HCT116 (cell line): ENCODE results near the gene TOX2. TPM values are rescaled to one million over a fixed set of nuclear protein-coding genes. Genes with fewer than 3 reads are reported as not detected.

Experiments
- ATAC-seq: fragments of 200-7000 bp; cut with Tn5 transposase; 2 replicates; pipeline ENCODE4 v1.9.1; 2020; ENCODE audit warnings: mild to moderate bottlenecking, moderate library complexity
- BruUV-seq: library from RNA; stranded (reverse); fragments of 400-500 nt; replicated peaks from 2 replicates; lab custom pipeline; 2021; lab: Mats Ljungman, UMichigan
- CTCF ChIA-PET: fragments of 300-600 bp; sonication (Branson Sonifier 250); formaldehyde crosslinking; loops from one replicate; lab custom pipeline; 2021; ENCODE audit warnings: antibody characterized with exemption; lab: Charles Lee
- POLR2A ChIA-PET: fragments of 300-600, 350-600 bp; sonication (Branson Sonifier 250); formaldehyde crosslinking; loops from one replicate; lab custom pipeline; 2021; ENCODE audit warnings: antibody characterized with exemption; lab: Charles Lee
- RAD21 ChIA-PET, 2 experiments: fragments of 300-600 bp; sonication (Branson Sonifier 250); formaldehyde crosslinking; loops; one replicate each; lab custom pipeline; 2023; ENCODE audit warnings: low total read pairs in 2 of 2; ENCODE audit not compliant: uncharacterized antibody in 2 of 2, unreplicated experiment in 2 of 2, low non-redundant PET in 1 of 2; lab: Charles Lee
- DNase-seq: peaks from one replicate; pipeline ENCODE4 v3.0.0-alpha.2; 2010; ENCODE audit warnings: low read depth, low spot score
- H2AFZ ChIP-seq: fragments of 200-600 bp; shearing (Covaris generic), sonication (generic); 2 replicates; pipeline ENCODE4 v1.6.1; 2017; ENCODE audit warnings: low read depth, mixed run types, mixed read lengths, antibody characterized with exemption, low read length; ENCODE audit not compliant: poor library complexity, severe bottlenecking
- H3K27ac ChIP-seq: 2 replicates; pipeline ENCODE4 v1.5.1; 2012; ENCODE audit warnings: low read depth, low read length
- H3K27me3 ChIP-seq: fragments of 200-600 bp; sonication (generic); 2 replicates; pipeline ENCODE4 v1.6.1; 2016; ENCODE audit warnings: mixed run types, low read length, mixed read lengths; ENCODE audit not compliant: insufficient read depth
- H3K36me3 ChIP-seq, 2 experiments: fragments of 200-500 bp in 1 of 2; fragments of 200-600 bp in 1 of 2; sonication (Bioruptor generic) in 1 of 2; sonication (generic) in 1 of 2; 2 replicates each; pipeline versions ENCODE4 v1.5.1 to v1.6.1; 2014 to 2016; ENCODE audit warnings: low read length in 2 of 2, inconsistent platforms in 1 of 2, mixed read lengths in 1 of 2, mixed run types in 1 of 2; ENCODE audit not compliant: insufficient read depth in 2 of 2, control insufficient read depth in 1 of 2
- H3K4me1 ChIP-seq, 2 experiments: fragments of 200-600 bp in 1 of 2; sonication (generic) in 1 of 2; 2 replicates each; pipeline versions ENCODE4 v1.5.1 to v1.6.1; 2012 to 2017; ENCODE audit warnings: low read length in 2 of 2, inconsistent platforms in 1 of 2, mild to moderate bottlenecking in 1 of 2, mixed read lengths in 1 of 2, mixed run types in 1 of 2, moderate library complexity in 1 of 2; ENCODE audit not compliant: insufficient read depth in 2 of 2, control insufficient read depth in 1 of 2
- H3K4me2 ChIP-seq: fragments of 200-600 bp; sonication (generic); 2 replicates; pipeline ENCODE4 v1.6.1; 2017; ENCODE audit warnings: mixed run types, low read length, mixed read lengths
- H3K4me3 ChIP-seq, 2 experiments: fragments of 200-600 bp in 1 of 2; sonication (generic) in 1 of 2; replicated peaks in 1 of 2; 2 replicates each; pipeline ENCODE4 v1.5.1; 2011 to 2016; ENCODE audit warnings: low read length in 2 of 2, control low read depth in 1 of 2, low read depth in 1 of 2, mild to moderate bottlenecking in 1 of 2, mixed read lengths in 1 of 2, mixed run types in 1 of 2
- H3K79me2 ChIP-seq: fragments of 200-600 bp; sonication (generic); 2 replicates; pipeline ENCODE4 v1.6.1; 2017; ENCODE audit warnings: mild to moderate bottlenecking, mixed run types, low read length, moderate library complexity, mixed read lengths; ENCODE audit not compliant: insufficient read depth
- H3K9ac ChIP-seq: fragments of 200-600 bp; sonication (generic); 2 replicates; pipeline ENCODE4 v1.6.1; 2016; ENCODE audit warnings: low read length, mixed read lengths
- H3K9me2 ChIP-seq: fragments of 200-600 bp; sonication (generic), shearing (Covaris generic); 2 replicates; pipeline ENCODE4 v1.6.1; 2017; ENCODE audit warnings: mixed run types, mild to moderate bottlenecking, moderate library complexity; ENCODE audit not compliant: insufficient read depth
- H3K9me3 ChIP-seq, 2 experiments: fragments of 200-500 bp in 1 of 2; fragments of 200-600 bp in 1 of 2; sonication (Bioruptor generic) in 1 of 2; sonication (generic) in 1 of 2; 2 replicates each; pipeline ENCODE4 v1.6.1; 2014 to 2017; ENCODE audit warnings: low read length in 2 of 2, mixed read lengths in 2 of 2, inconsistent platforms in 1 of 2, low read depth in 1 of 2, mild to moderate bottlenecking in 1 of 2, mixed run types in 1 of 2, moderate library complexity in 1 of 2; ENCODE audit not compliant: control insufficient read depth in 1 of 2, insufficient read depth in 1 of 2
- H4K20me1 ChIP-seq: fragments of 200-600 bp; sonication (generic), shearing (Covaris generic); 2 replicates; pipeline ENCODE4 v1.6.1; 2017; ENCODE audit warnings: mixed run types, mild to moderate bottlenecking, moderate library complexity; ENCODE audit not compliant: insufficient read depth
- CBX3 ChIP-seq: IDR thresholded peaks from 2 replicates; pipeline ENCODE4 v1.6.1; 2012; ENCODE audit warnings: low read depth
- CEBPB ChIP-seq: IDR thresholded peaks from 2 replicates; pipeline ENCODE4 v1.6.1; 2012; ENCODE audit warnings: low read depth
- EGR1 ChIP-seq: IDR thresholded peaks from 2 replicates; pipeline ENCODE4 v1.6.1; 2012; ENCODE audit warnings: low read depth
- ELF1 ChIP-seq: IDR thresholded peaks from 2 replicates; pipeline ENCODE4 v1.6.1; 2012; ENCODE audit warnings: low read depth, borderline replicate concordance
- EZH2 ChIP-seq: fragments of 200-600 bp; sonication (generic); IDR thresholded peaks from 2 replicates; pipeline ENCODE4 v1.6.1; 2017; ENCODE audit warnings: antibody characterized with exemption, mixed run types
- EZH2phosphoT487 ChIP-seq: fragments of 200-600 bp; IDR thresholded peaks from 2 replicates; pipeline ENCODE4 v1.6.1; 2018; ENCODE audit warnings: antibody characterized with exemption, borderline replicate concordance
- FOSL1 ChIP-seq: IDR thresholded peaks from 2 replicates; pipeline ENCODE4 v1.6.1; 2012; ENCODE audit warnings: low read depth
- JUND ChIP-seq: IDR thresholded peaks from 2 replicates; pipeline ENCODE4 v1.6.1; 2012
- RAD21 ChIP-seq: IDR thresholded peaks from 2 replicates; pipeline ENCODE4 v1.6.1; 2012; ENCODE audit warnings: low read depth, mild to moderate bottlenecking
- REST ChIP-seq: IDR thresholded peaks from 2 replicates; pipeline ENCODE4 v1.6.1; 2012; ENCODE audit warnings: low read depth
- SIN3A ChIP-seq: IDR thresholded peaks from 2 replicates; pipeline ENCODE4 v1.6.1; 2012; ENCODE audit warnings: low read depth
- TCF7L2 ChIP-seq: IDR thresholded peaks from 2 replicates; pipeline ENCODE4 v1.7.0; 2011; ENCODE audit warnings: borderline replicate concordance, inconsistent platforms; ENCODE audit not compliant: insufficient read depth, insufficient read length; ENCODE audit errors: extremely low read depth
- ZBTB33 ChIP-seq: IDR thresholded peaks from 2 replicates; pipeline ENCODE4 v1.6.1; 2011; ENCODE audit warnings: mild to moderate bottlenecking, low read length, moderate library complexity; ENCODE audit not compliant: insufficient replicate concordance; ENCODE audit errors: extremely low read depth
- ZFX ChIP-seq: fragments of 450-650 bp; IDR thresholded peaks from 2 replicates; pipeline ENCODE4 v1.6.1; 2017
- ZNF274 ChIP-seq: fragments of 200-500 bp; sonication (Bioruptor generic); IDR thresholded peaks from 2 replicates; pipeline ENCODE4 v1.6.1; 2014; ENCODE audit warnings: mild to moderate bottlenecking, low read depth, low read length, inconsistent platforms
- intact Hi-C: fragments of 100-400 bp; cut with micrococcal nuclease; formaldehyde crosslinking; loops from 2 replicates; pipeline ENCODE4 v1.10.0; 2022
- total RNA-seq: library from RNA; stranded (reverse); gene quantifications from one replicate; pipeline ENCODE4 v1.2.1, GENCODE V29; 2021; ENCODE audit not compliant: unreplicated experiment
- TF ChIP-seq, protein P1 (sequence below): IDR thresholded peaks from 2 replicates; pipeline ENCODE4 v1.6.1; 2012

Gene TOX2
- total RNA-seq, 1 experiment from 2014 or later: 39.6 TPM

DNA sequence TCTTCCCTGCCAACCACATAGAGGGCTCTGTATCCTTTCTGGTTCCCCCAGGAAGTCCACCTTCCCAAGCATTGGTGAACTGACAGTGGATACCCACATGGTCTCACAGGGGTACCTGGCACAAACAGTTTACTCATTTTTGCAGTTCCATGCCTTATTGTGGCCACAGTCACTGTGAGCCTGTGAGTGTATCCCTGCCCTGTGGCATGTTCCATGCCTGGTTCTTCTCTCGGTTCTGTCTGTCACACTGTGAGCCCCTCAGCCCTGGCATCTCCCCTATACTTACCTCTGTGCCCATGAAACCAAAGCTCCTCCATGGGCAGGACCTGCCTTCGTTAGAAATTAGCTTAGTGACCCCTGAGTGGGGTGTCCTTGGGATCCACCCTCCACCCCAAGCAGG, 107.8 kb downstream of the TOX2 start:
- no peak for ATAC-seq
- BruUV-seq: no TSS peak
- no peaks in the 10 kb centered on the region for H3K9me3 ChIP-seq
- no peak for DNase-seq
- H3K4me1 ChIP-seq: peaks cover 31 to 41% of the 10 kb centered on the region in 2 experiments
- no peak overlapping the region for H3K4me2 ChIP-seq
- no peak overlapping the region for H3K9ac ChIP-seq
- H3K27me3 ChIP-seq: no peaks in the 10 kb centered on the region
- no peak overlapping the region for H3K4me3 ChIP-seq
- ChIA-PET CTCF (no interaction called here), POLR2A (no interaction called here), RAD21 (no interaction called here)
- H4K20me1 ChIP-seq: no peaks in the 10 kb centered on the region
- no peaks in the 10 kb centered on the region for H3K79me2 ChIP-seq
- no peak overlapping the region for H3K27ac ChIP-seq
- no peak overlapping the region for H2AFZ ChIP-seq
- no peaks in the 10 kb centered on the region for H3K36me3 ChIP-seq
- intact Hi-C loops: no loop called here
- TF ChIP-seq TCF7L2: no peak
- TF ChIP-seq EZH2: no peak
- no peak for TF ChIP-seq ZNF274
- TF ChIP-seq RAD21: no peak
- no peak for TF ChIP-seq ZFX
- TF ChIP-seq ELF1: no peak
- no peak for TF ChIP-seq FOSL1
- no peak for TF ChIP-seq EZH2phosphoT487
- no peak for TF ChIP-seq CBX3
- no peak for TF ChIP-seq JUND
- no peak for TF ChIP-seq EGR1
- TF ChIP-seq ZBTB33: no peak
- TF ChIP-seq, protein P1, sequence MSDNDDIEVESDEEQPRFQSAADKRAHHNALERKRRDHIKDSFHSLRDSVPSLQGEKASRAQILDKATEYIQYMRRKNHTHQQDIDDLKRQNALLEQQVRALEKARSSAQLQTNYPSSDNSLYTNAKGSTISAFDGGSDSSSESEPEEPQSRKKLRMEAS: no peak
- TF ChIP-seq CEBPB: no peak
- no peak for TF ChIP-seq REST
- TF ChIP-seq SIN3A: no peak
- no peaks in the 10 kb centered on the region for H3K9me2 ChIP-seq
